BE2C (cell line): Measurements from ENCODE around the gene TENM4.

ENCODE experiments used
- DNase-seq: peaks from one replicate; pipeline ENCODE4 v3.0.0-alpha.2; 2020
- H3K27me3 ChIP-seq: fragments of 250-450 bp; sonication (Bioruptor Pico); 2 replicates; pipeline ENCODE4 v1.5.1; 2020; ENCODE audit warnings: mild to moderate bottlenecking
- H3K36me3 ChIP-seq: fragments of 250-450 bp; sonication (Bioruptor Pico); 2 replicates; pipeline ENCODE4 v1.5.1; 2020; ENCODE audit warnings: mild to moderate bottlenecking
- H3K4me1 ChIP-seq: fragments of 250-450 bp; sonication (Bioruptor Pico); 2 replicates; pipeline ENCODE4 v1.5.1; 2020
- H3K4me3 ChIP-seq: 2 replicates; pipeline ENCODE4 v1.5.1; 2011; ENCODE audit warnings: low read depth, low read length
- H3K9me3 ChIP-seq: fragments of 250-450 bp; sonication (Bioruptor Pico); 2 replicates; pipeline ENCODE4 v1.5.1; 2020
- TF ChIP-seq, protein P1 (sequence below): IDR thresholded peaks from 2 replicates; pipeline ENCODE4 v1.5.1; 2012; ENCODE audit warnings: mild to moderate bottlenecking, low read depth, low read length

The TENM4 gene

DNA sequence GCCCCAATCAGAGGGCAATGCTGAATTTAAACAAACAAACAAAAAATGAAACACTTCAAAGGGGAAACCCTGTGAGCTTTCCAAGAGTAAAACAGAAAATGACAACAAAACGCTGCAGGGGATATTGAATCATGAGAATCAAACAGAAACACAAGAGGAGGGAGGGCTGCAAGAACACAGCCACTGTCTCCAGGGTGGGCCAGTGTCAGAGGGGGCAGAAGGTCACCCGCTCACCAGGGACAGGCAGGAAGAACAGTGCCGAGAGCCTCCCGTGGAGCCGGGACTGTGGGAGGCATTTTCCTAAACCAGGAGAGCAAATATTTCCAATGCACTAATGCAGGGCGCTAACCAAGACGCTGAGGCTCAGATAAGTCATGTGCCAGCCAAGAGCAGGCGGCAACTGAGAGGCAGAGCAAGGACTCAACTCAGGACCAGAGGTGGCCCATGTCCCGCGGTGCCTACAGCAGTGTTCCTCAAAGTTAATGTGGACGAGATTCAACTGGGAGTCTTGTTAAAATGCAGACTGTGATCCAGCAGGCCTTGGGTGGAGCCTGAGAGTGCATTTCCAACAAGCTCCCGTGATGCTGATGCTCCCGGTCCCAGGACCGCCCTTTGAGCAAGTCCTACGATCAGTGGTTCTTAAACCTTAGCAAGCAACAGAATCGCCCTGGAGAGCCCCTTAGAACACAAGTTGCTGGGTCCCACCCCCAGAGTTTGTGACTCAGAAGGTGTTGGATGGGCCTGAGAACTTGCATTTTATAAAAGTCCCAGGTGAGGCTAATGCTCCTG lies 197.2 kb downstream of the TENM4 start:
- Histone ChIP-seq H3K4me3 (no peak overlapping the region), H3K4me1 (no peaks in the 10 kb centered on the region), H3K27me3 (no peaks in the 10 kb centered on the region), H3K36me3 (no peaks in the 10 kb centered on the region), H3K9me3 (no peaks in the 10 kb centered on the region)
- TF ChIP-seq, protein P1, sequence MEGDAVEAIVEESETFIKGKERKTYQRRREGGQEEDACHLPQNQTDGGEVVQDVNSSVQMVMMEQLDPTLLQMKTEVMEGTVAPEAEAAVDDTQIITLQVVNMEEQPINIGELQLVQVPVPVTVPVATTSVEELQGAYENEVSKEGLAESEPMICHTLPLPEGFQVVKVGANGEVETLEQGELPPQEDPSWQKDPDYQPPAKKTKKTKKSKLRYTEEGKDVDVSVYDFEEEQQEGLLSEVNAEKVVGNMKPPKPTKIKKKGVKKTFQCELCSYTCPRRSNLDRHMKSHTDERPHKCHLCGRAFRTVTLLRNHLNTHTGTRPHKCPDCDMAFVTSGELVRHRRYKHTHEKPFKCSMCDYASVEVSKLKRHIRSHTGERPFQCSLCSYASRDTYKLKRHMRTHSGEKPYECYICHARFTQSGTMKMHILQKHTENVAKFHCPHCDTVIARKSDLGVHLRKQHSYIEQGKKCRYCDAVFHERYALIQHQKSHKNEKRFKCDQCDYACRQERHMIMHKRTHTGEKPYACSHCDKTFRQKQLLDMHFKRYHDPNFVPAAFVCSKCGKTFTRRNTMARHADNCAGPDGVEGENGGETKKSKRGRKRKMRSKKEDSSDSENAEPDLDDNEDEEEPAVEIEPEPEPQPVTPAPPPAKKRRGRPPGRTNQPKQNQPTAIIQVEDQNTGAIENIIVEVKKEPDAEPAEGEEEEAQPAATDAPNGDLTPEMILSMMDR, result no peak
- DNase-seq, result no peak

DNA sequence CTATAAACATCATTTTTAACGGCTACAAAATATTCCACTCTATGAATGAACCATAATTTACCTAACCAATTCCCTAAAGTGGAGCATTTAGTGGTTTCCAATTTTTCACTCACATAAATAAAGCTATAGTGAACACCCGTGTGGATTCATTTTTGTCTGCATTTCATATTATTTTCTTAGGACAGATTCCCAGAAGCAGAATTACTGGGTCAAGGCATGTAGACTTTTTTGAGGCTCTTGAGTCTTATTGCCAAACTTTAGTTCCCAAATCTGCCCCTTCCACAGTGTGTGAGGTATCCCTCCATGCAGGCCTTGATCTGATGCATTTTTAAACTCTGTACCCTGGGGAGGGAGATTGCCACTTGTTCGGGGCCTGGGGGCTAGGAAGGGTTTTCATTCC lies 198.2 kb downstream of the TENM4 start:
- Histone ChIP-seq H3K9me3 (no peaks in the 10 kb centered on the region), H3K4me1 (no peaks in the 10 kb centered on the region; the same call in 1 of the 2 replicates)

DNA sequence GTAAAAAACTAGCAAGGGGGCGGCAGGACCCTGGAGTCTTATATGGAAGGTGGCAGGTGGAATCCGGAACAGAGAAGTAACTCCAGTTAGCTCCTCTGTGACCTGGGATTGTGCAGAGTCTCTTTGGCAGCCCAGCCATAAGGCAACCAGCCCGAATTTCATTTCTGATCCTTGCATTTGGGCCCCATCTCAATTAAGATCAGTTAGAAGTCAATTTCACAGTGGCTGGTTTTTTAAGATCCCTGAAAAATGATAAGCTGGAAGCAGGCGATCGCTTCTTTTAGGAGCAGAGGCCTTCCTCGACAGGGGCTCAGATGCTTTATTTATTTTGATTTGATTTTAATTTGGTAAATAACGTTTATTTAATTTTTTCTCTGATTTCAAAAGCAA lies 199.0 kb downstream of the TENM4 start:
- TF ChIP-seq, protein P1, result no peak
- no peaks in the 10 kb centered on the region for H3K9me3 ChIP-seq
- no peaks in the 10 kb centered on the region for H3K27me3 ChIP-seq
- DNase-seq, result no peak
- no peaks in the 10 kb centered on the region for H3K36me3 ChIP-seq
- no peak overlapping the region for H3K4me3 ChIP-seq
- H3K4me1 ChIP-seq, result no peaks in the 10 kb centered on the region; the same call in 1 of the 2 replicates

More for the DNA sequence above, 198.2 kb downstream of the TENM4 start:
- Histone ChIP-seq H3K36me3 (no peaks in the 10 kb centered on the region), H3K4me3 (no peak overlapping the region), H3K27me3 (no peaks in the 10 kb centered on the region)
- TF ChIP-seq, protein P1, result no peak
- DNase-seq, result no peak

DNA sequence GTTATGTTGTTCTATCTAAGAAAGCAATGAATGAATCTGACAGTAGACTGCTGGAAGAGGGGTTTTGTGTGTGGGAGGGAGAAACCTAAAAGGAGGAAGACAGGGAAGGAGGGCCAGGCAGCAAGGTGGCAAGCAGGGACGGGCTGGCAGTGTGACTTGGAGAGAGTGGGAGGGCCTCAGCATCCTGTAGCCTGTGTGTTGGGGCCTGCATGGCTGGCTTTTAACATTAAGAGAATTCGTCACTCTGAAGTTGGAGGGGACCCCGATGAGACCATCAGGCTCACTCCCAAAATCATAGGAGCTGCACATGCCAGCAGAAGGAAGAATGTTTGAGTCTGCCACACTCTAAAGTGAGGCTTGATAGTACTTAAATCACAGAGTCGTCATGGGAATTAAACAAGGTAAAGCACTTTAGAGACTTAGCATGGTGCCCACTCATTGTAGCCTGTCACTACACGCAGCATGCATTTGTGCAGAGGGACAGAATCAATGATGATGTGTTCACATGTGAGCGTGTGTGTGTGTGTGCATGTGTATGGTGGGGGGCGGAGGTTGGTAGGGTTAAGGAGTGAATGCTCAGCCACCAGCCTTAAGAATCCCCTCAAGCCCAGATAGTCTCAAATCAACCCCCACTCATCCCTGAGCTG lies 199.5 kb downstream of the TENM4 start:
- Histone ChIP-seq H3K4me3 (no peak overlapping the region), H3K27me3 (no peaks in the 10 kb centered on the region), H3K9me3 (no peaks in the 10 kb centered on the region), H3K4me1 (no peaks in the 10 kb centered on the region; the same call in 1 of the 2 replicates), H3K36me3 (no peaks in the 10 kb centered on the region)
- DNase-seq, result no peak
- TF ChIP-seq, protein P1, result no peak

DNA sequence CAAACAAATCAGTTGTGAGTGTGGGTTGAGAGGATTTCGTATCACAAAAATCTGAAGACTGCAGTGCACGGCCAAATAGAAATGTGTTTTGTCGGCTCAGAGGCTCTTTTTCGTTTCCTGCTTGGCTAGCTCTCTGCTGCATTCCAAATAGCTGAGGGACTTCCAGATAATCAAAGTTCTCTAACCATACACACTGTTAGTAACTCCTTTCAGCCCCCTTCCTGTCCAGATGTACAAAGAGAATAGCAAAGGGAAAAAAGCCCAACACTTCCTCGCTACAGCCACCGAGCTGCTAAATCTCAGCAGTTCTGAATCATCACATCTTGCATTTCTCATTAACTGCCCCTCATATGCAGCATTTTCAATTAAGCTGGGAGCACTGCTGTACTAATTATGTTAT lies 203.1 kb downstream of the TENM4 start:
- H3K36me3 ChIP-seq, result no peaks in the 10 kb centered on the region
- H3K9me3 ChIP-seq, result no peaks in the 10 kb centered on the region
- no peak for DNase-seq
- H3K27me3 ChIP-seq, result no peaks in the 10 kb centered on the region
- TF ChIP-seq, protein P1, result no peak
- no peaks in the 10 kb centered on the region; the same call in 1 of the 2 replicates for H3K4me1 ChIP-seq
- no peak overlapping the region for H3K4me3 ChIP-seq

DNA sequence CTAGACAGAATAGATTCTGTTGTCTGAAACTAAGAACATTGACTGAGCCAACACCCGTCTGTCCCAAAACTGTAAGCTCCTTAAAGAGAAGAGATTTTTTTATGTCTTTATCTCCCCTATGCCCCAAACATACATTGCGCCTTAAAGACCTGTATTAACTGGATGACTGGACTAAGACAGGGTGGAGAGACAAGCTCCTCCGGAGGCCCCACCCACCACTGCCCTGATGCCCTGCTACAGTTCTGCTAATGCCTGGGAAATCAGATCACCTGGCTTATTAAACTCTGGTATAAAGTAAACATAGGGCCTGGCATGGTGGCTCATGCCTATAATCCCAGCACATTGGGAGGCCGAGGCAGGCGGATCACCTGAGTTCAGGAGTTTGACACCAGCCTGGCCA lies 203.7 kb downstream of the TENM4 start:
- H3K4me1 ChIP-seq, result no peaks in the 10 kb centered on the region; the same call in 1 of the 2 replicates
- DNase-seq, result no peak
- no peaks in the 10 kb centered on the region for H3K36me3 ChIP-seq
- H3K9me3 ChIP-seq, result no peaks in the 10 kb centered on the region
- H3K4me3 ChIP-seq, result no peak overlapping the region
- no peaks in the 10 kb centered on the region for H3K27me3 ChIP-seq
- TF ChIP-seq, protein P1, result no peak
